ENCODE results near the gene MED26. TPM values are rescaled to one million over a fixed set of nuclear protein-coding genes. Genes with fewer than 3 reads are reported as not detected.

MED26 gene
- total RNA-seq, 4 donors from 2014 or later = 5.4 to 13.9 (median 8.9) TPM

GRCh38 chr19:16612636-16613035, 15.4 kb downstream of the MED26 start:
- Histone ChIP-seq H3K4me1 (peaks cover 0 to 12% (median 10%) of the 10 kb centered on the region in 4 donors), H3K36me3 (no peaks in the 10 kb centered on the region), H3K27ac (peak overlapping the region in 2 of 4 donors; percentile 6 to 35), H3K9me3 (no peaks in the 10 kb centered on the region), H3K27me3 (no peaks in the 10 kb centered on the region), H3K4me3 (no peak overlapping the region)
- TF ChIP-seq CTCF (IDR thresholded peaks at IDR 0.05) = no peak
- no peak for TF ChIP-seq POLR2A (IDR thresholded peaks at IDR 0.05)
- no peak for DNase-seq

- Histone ChIP-seq H3K27me3 (no peaks in the 10 kb centered on the region), H3K27ac (no peak overlapping the region), H3K4me3 (no peak overlapping the region), H3K36me3 (no peaks in the 10 kb centered on the region), H3K9me3 (no peaks in the 10 kb centered on the region), H3K4me1 (peaks cover 0 to 20% (median 10%) of the 10 kb centered on the region in 4 donors)
- no peak for TF ChIP-seq CTCF (IDR thresholded peaks at IDR 0.05)
- TF ChIP-seq POLR2A (IDR thresholded peaks at IDR 0.05) = no peak
- DNase-seq = no peak
These were observed 16.9 kb downstream of the MED26 start for GRCh38 chr19:16611121-16611520.

GRCh38 chr19:16609511-16610200, 18.3 kb downstream of the MED26 start:
- TF ChIP-seq POLR2A (IDR thresholded peaks at IDR 0.05) = no peak
- TF ChIP-seq CTCF (IDR thresholded peaks at IDR 0.05) = no peak
- Histone ChIP-seq H3K27ac (no peak overlapping the region), H3K36me3 (no peaks in the 10 kb centered on the region), H3K4me3 (no peak overlapping the region), H3K9me3 (no peaks in the 10 kb centered on the region), H3K27me3 (no peaks in the 10 kb centered on the region), H3K4me1 (peaks cover 0 to 30% (median 7%) of the 10 kb centered on the region in 4 donors)
- DNase-seq = no peak

GRCh38 chr19:16608290-16608739, 19.7 kb downstream of the MED26 start:
- DNase-seq = peak in 1 of 3 donors; percentile 66
- peaks cover 0 to 30% (median 7%) of the 10 kb centered on the region in 4 donors for H3K4me1 ChIP-seq

GRCh38 chr19:16607819-16608218, 20.2 kb downstream of the MED26 start:
- no peaks in the 10 kb centered on the region for H3K27me3 ChIP-seq
- no peak overlapping the region for H3K4me3 ChIP-seq
- no peaks in the 10 kb centered on the region for H3K9me3 ChIP-seq
- DNase-seq = no peak
- no peaks in the 10 kb centered on the region for H3K36me3 ChIP-seq
- peaks cover 0 to 30% (median 7%) of the 10 kb centered on the region in 4 donors for H3K4me1 ChIP-seq
- no peak for TF ChIP-seq POLR2A (IDR thresholded peaks at IDR 0.05)
- no peak for TF ChIP-seq CTCF (IDR thresholded peaks at IDR 0.05)
- H3K27ac ChIP-seq = peak overlapping the region; percentile 65 to 85 (median 78)

More at GRCh38 chr19:16608290-16608739, 19.7 kb downstream of the MED26 start:
- Histone ChIP-seq H3K27me3 (no peaks in the 10 kb centered on the region), H3K27ac (peak overlapping the region; percentile 65 to 85 (median 78)), H3K4me3 (no peak overlapping the region), H3K9me3 (no peaks in the 10 kb centered on the region), H3K36me3 (no peaks in the 10 kb centered on the region)
- TF ChIP-seq POLR2A (IDR thresholded peaks at IDR 0.05) = no peak
- TF ChIP-seq CTCF (IDR thresholded peaks at IDR 0.05) = no peak
